ENCODE measurements around the gene REM2. TPM values are rescaled to one million over a fixed set of nuclear protein-coding genes. Genes with fewer than 3 reads are reported as not detected.

Gene REM2, protein sequence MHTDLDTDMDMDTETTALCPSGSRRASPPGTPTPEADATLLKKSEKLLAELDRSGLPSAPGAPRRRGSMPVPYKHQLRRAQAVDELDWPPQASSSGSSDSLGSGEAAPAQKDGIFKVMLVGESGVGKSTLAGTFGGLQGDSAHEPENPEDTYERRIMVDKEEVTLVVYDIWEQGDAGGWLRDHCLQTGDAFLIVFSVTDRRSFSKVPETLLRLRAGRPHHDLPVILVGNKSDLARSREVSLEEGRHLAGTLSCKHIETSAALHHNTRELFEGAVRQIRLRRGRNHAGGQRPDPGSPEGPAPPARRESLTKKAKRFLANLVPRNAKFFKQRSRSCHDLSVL
- total RNA-seq, result under 1 TPM in 1 of 2 donors, not detected in 1; 0.43 TPM

DNA sequence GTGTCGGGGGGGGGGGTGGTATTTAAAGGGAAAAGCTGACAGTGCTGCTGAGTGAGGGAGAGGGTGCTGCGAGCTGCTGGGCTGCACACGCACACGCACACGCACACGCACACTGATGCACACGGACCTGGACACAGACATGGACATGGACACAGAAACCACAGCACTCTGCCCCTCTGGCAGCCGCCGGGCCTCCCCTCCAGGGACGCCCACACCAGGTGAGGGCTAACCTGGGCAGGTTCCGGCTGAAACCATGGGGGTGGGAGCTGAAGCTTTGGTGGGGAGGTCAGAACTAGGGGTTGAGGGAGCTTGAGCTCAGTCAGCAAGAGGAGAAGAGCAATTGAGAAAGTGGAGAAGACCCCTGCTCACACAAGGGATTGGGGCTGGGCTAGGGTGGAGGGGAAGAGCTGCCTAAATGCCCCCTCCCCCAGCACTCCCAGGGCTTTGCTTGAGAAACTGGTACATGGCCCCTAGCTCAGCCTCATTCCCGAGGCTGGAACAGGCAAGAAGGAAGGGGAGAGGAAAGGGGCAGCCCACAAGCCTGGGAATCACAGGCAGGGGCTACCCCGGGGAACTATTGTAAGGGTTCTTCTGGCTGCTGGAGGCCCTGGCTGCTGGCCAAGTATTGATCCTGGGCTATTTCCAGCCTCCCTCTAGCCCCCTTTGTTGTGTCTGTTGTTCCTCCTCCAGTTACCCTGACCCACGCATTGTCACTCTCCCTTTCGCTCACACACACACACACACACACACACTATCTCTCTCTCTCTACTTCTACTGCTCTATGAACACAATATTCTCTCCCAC lies at the start of gene REM2:
Gene REM2, plus strand, starts transcription at position 50 of the 804 bp plus-strand sequence. Its CDS starts 66 bp downstream, at position 116.
- Mint-ChIP-seq H3K4me1 (ENCODE audit: low read depth in 2 of 2) (peaks cover 28 to 33% of the 10 kb centered on the region in 2 donors), H3K27ac (peak within 1 kb of the TSS; percentile 34 to 54), H3K9me3 (no peaks in the 10 kb centered on the region), H3K27me3 (peaks cover 0 to 3% of the 10 kb centered on the region in 2 donors), H3K4me3 (no peak within 1 kb of the TSS), H3K36me3 (no peaks in the 10 kb centered on the region)
- ATAC-seq, result no peak
- DNase-seq (ENCODE audit: low spot score), result no peak

- DNase-seq (ENCODE audit: low spot score), result no peak
- H3K27me3 Mint-ChIP-seq, result peaks cover 12 to 25% of the 10 kb centered on the region in 2 donors
- no peaks in the 10 kb centered on the region for H3K9me3 Mint-ChIP-seq
- H3K4me1 Mint-ChIP-seq (ENCODE audit: low read depth in 2 of 2), result peaks cover 19 to 26% of the 10 kb centered on the region in 2 donors
- no peak overlapping the region for H3K27ac Mint-ChIP-seq
- no peak for ATAC-seq
- H3K4me3 Mint-ChIP-seq, result no peak overlapping the region
- H3K36me3 Mint-ChIP-seq, result peaks cover 17% of the 10 kb centered on the region
Observed at GRCh38 chr14:22835505-22835904, 47.5 kb upstream of the REM2 start.

GRCh38 chr14:22836301-22837113 lies 46.5 kb upstream of the REM2 start, which contains the start of gene MMP14:
TSS of gene MMP14 (plus strand) at chr14:22836585. CDS start at chr14:22836818, 233 bp downstream.
- DNase-seq (ENCODE audit: low spot score) (no peak), ATAC-seq (no peak)
- peaks cover 15% of the 10 kb centered on the region for H3K36me3 Mint-ChIP-seq
- no peak within 1 kb of the TSS for H3K27ac Mint-ChIP-seq
- no peaks in the 10 kb centered on the region for H3K9me3 Mint-ChIP-seq
- H3K27me3 Mint-ChIP-seq, result peaks cover 12 to 25% of the 10 kb centered on the region in 2 donors
- peaks cover 13 to 19% of the 10 kb centered on the region in 2 donors for H3K4me1 Mint-ChIP-seq (ENCODE audit: low read depth in 2 of 2)
- H3K4me3 Mint-ChIP-seq, result peak within 1 kb of the TSS; percentile 64

DNA sequence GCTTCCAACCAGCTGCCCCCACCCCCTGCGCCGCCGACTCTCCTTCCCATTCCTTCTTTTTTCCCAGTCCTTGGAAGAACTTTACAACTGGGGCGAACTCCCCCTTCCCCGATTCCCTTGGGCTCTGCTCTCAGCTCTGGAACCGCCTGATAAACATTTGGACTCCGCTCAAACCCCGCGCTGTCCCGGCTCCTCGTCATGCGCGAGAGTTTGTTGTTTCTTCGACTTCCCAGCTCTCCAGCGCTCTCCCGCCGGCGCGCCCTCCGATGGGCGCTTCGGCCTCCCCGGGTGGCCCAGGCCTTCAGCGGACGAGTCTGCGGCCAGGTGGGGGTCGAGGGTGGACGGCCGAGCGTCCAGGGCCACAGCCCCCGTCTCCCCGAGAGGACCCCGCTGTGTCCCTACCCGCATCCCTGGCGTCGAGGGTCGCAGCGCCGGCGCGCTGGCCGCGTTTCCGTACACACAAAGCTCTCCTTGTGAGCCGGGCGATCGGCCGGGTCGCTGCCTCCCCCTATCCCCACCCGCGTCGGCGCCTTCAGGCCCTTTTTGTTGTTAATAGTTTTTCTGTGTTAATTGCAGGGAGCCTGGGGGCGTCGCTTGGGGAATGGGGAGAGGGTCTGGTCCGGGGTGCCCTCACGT lies 45.8 kb upstream of the REM2 start:
- H3K27ac Mint-ChIP-seq, result no peak overlapping the region
- peak in 1 of 2 donors; percentile 11 for ATAC-seq
- peak overlapping the region; percentile 64 for H3K4me3 Mint-ChIP-seq
- DNase-seq (ENCODE audit: low spot score), result no peak
- peaks cover 15 to 25% of the 10 kb centered on the region in 2 donors for H3K27me3 Mint-ChIP-seq
- H3K36me3 Mint-ChIP-seq, result peaks cover 8% of the 10 kb centered on the region
- H3K9me3 Mint-ChIP-seq, result no peaks in the 10 kb centered on the region
- peaks cover 12% of the 10 kb centered on the region in 2 donors for H3K4me1 Mint-ChIP-seq (ENCODE audit: low read depth in 2 of 2)

GRCh38 chr14:22837750-22838538 lies 45.1 kb upstream of the REM2 start:
- DNase-seq (ENCODE audit: low spot score) (no peak), ATAC-seq (no peak)
- H3K4me3 Mint-ChIP-seq, result no peak overlapping the region

GRCh38 chr14:22838631-22839041 lies 44.4 kb upstream of the REM2 start:
- Mint-ChIP-seq H3K4me3 (peak overlapping the region; percentile 10), H3K4me1 (ENCODE audit: low read depth in 2 of 2) (peaks cover 11 to 12% of the 10 kb centered on the region in 2 donors), H3K27ac (peak overlapping the region; percentile 18 to 20), H3K9me3 (no peaks in the 10 kb centered on the region), H3K36me3 (peaks cover 8% of the 10 kb centered on the region), H3K27me3 (peaks cover 19 to 25% of the 10 kb centered on the region in 2 donors)
- DNase-seq (ENCODE audit: low spot score) (no peak), ATAC-seq (peak; percentile 54 to 55)

More at GRCh38 chr14:22837750-22838538, 45.1 kb upstream of the REM2 start:
- H3K27me3 Mint-ChIP-seq, result peaks cover 15 to 25% of the 10 kb centered on the region in 2 donors
- H3K9me3 Mint-ChIP-seq, result no peaks in the 10 kb centered on the region
- H3K27ac Mint-ChIP-seq, result no peak overlapping the region
- H3K36me3 Mint-ChIP-seq, result peaks cover 8% of the 10 kb centered on the region
- peaks cover 11 to 12% of the 10 kb centered on the region in 2 donors for H3K4me1 Mint-ChIP-seq (ENCODE audit: low read depth in 2 of 2)

DNA sequence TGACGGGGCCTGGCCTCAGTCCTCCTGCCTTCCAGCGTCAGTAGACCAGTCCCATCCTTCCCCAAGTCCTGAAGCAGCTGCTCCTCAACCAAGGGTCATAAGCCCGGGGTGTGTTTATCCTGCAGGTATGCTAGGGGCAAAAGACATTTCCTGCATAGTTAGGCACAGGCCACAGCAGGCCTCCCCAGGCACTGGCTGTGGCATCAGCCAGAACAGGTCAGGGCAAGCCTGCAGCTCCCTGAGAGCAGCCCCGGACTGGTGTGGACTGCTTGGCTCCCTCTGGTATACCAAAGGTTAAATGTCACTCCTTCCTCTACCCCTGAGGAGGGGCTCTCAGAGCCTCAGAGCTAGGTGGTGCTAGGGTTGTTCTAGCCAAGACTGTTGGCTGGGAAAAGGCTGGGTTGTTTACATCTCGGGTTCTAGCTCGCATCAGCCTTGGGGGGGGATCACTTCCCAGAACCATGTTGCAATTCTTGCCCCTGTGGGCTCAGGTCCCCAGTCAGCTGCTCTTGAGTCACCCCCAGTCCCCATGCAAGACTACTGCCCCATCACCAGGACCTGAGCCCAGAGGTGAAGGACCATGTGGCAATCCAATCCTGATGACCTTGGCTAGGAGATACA lies 43.8 kb upstream of the REM2 start:
- Mint-ChIP-seq H3K36me3 (peaks cover 8% of the 10 kb centered on the region), H3K27ac (peak overlapping the region; percentile 18 to 20)

DNA sequence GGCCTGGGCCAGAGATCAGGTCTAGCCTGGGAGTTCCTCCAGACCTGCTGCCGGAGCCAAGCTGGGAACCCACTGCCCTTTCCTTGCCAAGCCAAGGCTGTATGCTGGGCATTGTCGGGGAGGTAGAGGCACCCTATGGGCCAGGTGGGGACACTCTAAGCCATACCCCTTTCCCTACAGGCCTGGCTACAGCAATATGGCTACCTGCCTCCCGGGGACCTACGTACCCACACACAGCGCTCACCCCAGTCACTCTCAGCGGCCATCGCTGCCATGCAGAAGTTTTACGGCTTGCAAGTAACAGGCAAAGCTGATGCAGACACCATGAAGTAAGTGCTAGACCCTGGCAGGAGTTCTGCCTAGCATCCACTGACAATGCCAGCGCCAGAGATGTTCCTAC lies 41.7 kb upstream of the REM2 start:
- Mint-ChIP-seq H3K36me3 (no peaks in the 10 kb centered on the region), H3K4me1 (ENCODE audit: low read depth in 2 of 2) (peaks cover 8 to 11% of the 10 kb centered on the region in 2 donors), H3K27ac (no peak overlapping the region), H3K27me3 (peaks cover 19 to 24% of the 10 kb centered on the region in 2 donors), H3K4me3 (no peak overlapping the region), H3K9me3 (no peaks in the 10 kb centered on the region)
- DNase-seq (ENCODE audit: low spot score) (no peak), ATAC-seq (no peak)

More for the DNA sequence above, 43.8 kb upstream of the REM2 start:
- Mint-ChIP-seq H3K9me3 (no peaks in the 10 kb centered on the region), H3K4me1 (ENCODE audit: low read depth in 2 of 2) (peaks cover 11 to 12% of the 10 kb centered on the region in 2 donors), H3K27me3 (peaks cover 19 to 25% of the 10 kb centered on the region in 2 donors), H3K4me3 (peak overlapping the region; percentile 10)
- DNase-seq (ENCODE audit: low spot score) (no peak), ATAC-seq (no peak)

DNA sequence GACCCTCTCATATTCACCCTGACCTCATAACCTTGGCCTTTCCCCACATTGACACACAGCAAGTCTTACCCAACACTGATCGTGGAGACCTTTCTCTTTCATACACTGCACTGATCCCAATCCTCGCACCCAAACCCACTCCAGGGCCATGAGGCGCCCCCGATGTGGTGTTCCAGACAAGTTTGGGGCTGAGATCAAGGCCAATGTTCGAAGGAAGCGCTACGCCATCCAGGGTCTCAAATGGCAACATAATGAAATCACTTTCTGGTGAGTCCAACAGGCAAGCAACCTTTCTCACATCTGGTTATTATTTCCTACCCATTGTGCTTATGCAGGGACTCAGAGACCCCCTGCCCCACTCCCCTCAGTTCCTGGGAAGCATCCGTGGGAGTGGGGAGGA lies 41.3 kb upstream of the REM2 start:
- DNase-seq (ENCODE audit: low spot score) (no peak), ATAC-seq (no peak)
- Mint-ChIP-seq H3K36me3 (no peaks in the 10 kb centered on the region), H3K27me3 (peaks cover 14 to 28% of the 10 kb centered on the region in 2 donors), H3K4me3 (no peak overlapping the region), H3K9me3 (no peaks in the 10 kb centered on the region), H3K4me1 (ENCODE audit: low read depth in 2 of 2) (peaks cover 9 to 11% of the 10 kb centered on the region in 2 donors), H3K27ac (no peak overlapping the region)

- H3K4me3 Mint-ChIP-seq, result no peak overlapping the region
- H3K4me1 Mint-ChIP-seq (ENCODE audit: low read depth in 2 of 2), result peaks cover 5 to 6% of the 10 kb centered on the region in 2 donors
- no peaks in the 10 kb centered on the region for H3K36me3 Mint-ChIP-seq
- ATAC-seq (no peak), DNase-seq (ENCODE audit: low spot score) (no peak)
- no peak overlapping the region for H3K27ac Mint-ChIP-seq
- no peaks in the 10 kb centered on the region for H3K9me3 Mint-ChIP-seq
- H3K27me3 Mint-ChIP-seq, result peaks cover 7 to 25% of the 10 kb centered on the region in 2 donors
Observed at GRCh38 chr14:22842211-22843122, 40.6 kb upstream of the REM2 start.
